ENCODE results near the gene PPTC7. TPM values are rescaled to one million over a fixed set of nuclear protein-coding genes. Genes with fewer than 3 reads are reported as not detected.
"Not testable (repeated sequence)": the region's sequence is repeated elsewhere in the genome, so short reads cannot be mapped to it uniquely, and the experiment has no call there.

The PPTC7 gene
- total RNA-seq, 1 donor from 2014 or later = 28.3 TPM

GRCh38 chr12:110534811-110535210 is 48.3 kb downstream of the PPTC7 start:
- DNase-seq = no peak

- no peak for DNase-seq
Measured at GRCh38 chr12:110533607-110534006, 49.5 kb downstream of the PPTC7 start.

GRCh38 chr12:110532644-110533043 is 50.5 kb downstream of the PPTC7 start:
- no peak for DNase-seq

GRCh38 chr12:110531741-110532333 is 51.3 kb downstream of the PPTC7 start:
- no peak for DNase-seq

- DNase-seq = no peak
Measured at GRCh38 chr12:110530511-110530910, 52.6 kb downstream of the PPTC7 start.

- no peak for DNase-seq
Measured at GRCh38 chr12:110528277-110528839, 54.8 kb downstream of the PPTC7 start.

- not testable (repeated sequence) for DNase-seq
Measured at GRCh38 chr12:110520876-110521712, 62.0 kb downstream of the PPTC7 start.

GRCh38 chr12:110518014-110518413 is 65.1 kb downstream of the PPTC7 start:
- DNase-seq = not testable (repeated sequence)

- no peak for DNase-seq
Measured at GRCh38 chr12:110516995-110517394, 66.1 kb downstream of the PPTC7 start.

GRCh38 chr12:110514363-110514762 is 68.8 kb downstream of the PPTC7 start:
- no peak for DNase-seq

- DNase-seq = no peak
Measured at GRCh38 chr12:110513842-110514241, 69.3 kb downstream of the PPTC7 start.

GRCh38 chr12:110508071-110508586 is 75.0 kb downstream of the PPTC7 start:
- DNase-seq = no peak

- DNase-seq = no peak
Measured at GRCh38 chr12:110505332-110505731, 77.8 kb downstream of the PPTC7 start.

- no peak for DNase-seq
Measured at GRCh38 chr12:110503432-110503831, 79.7 kb downstream of the PPTC7 start.

- peak; percentile 99 for DNase-seq
Measured at GRCh38 chr12:110501752-110502738, 81.1 kb downstream of the PPTC7 start, which contains the start of the genes RAD9B and VPS29. Gene RAD9B, plus strand, starts transcription at chr12:110502331. Its CDS starts 7 bp downstream, at chr12:110502338. Gene VPS29, minus strand, starts transcription at chr12:110502111. Its CDS starts 60 bp downstream, at chr12:110502051.

- DNase-seq = peak; percentile 73
Measured at GRCh38 chr12:110501399-110501751, 81.7 kb downstream of the PPTC7 start.

GRCh38 chr12:110498984-110499706 is 84.0 kb downstream of the PPTC7 start:
- no peak for DNase-seq
